GM18870 (cell line): ENCODE measurements around the gene RNF187.

Source experiments
- ATAC-seq: cut with Tn5 transposase; IDR thresholded peaks from one replicate; pipeline ENCODE4 v1.9.1; 2021; ENCODE audit warnings: moderate library complexity; ENCODE audit not compliant: unreplicated experiment

The RNF187 gene

GRCh38 chr1:228543396-228543795, 56.2 kb downstream of the RNF187 start:
- no peak for ATAC-seq

- no peak for ATAC-seq
Observed at GRCh38 chr1:228544021-228544850, 57.1 kb downstream of the RNF187 start.

- ATAC-seq, result no peak
Observed at GRCh38 chr1:228544921-228545591, 57.9 kb downstream of the RNF187 start.
